IMR-90 (cell line): ENCODE results near the gene OXER1. TPM values are rescaled to one million over a fixed set of nuclear protein-coding genes. Genes with fewer than 3 reads are reported as not detected.

Source experiments
- microRNA-seq, 2 experiments: library from miRNA; stranded (forward) in 1 of 2; unstranded in 1 of 2; fragments of 10-50 nt in 1 of 2; fragments of <30 nt in 1 of 2; gene quantifications in 1 of 2; microRNA quantifications in 1 of 2; one replicate each; pipeline versions ENCODE3 to v1.1.0; 2013 to 2020; ENCODE audit not compliant: insufficient read depth in 1 of 2, insufficient read length in 1 of 2, unreplicated experiment in 1 of 2
- polyA plus RNA-seq, 3 experiments: library from polyadenylated mRNA; depleted of rRNA; stranded (reverse); fragments of >200 nt; gene quantifications; 2 replicates each; pipeline ENCODE4 v1.2.3, GENCODE V29; 2012; ENCODE audit warnings: low replicate concordance in 1 of 3
- small RNA-seq, 5 experiments: library from RNA; depleted of rRNA; stranded (forward); fragments of <200 nt; gene quantifications; one replicate each; pipeline ENCODE3, GENCODE V24; 2012
- total RNA-seq: library from RNA; depleted of rRNA; stranded (reverse); fragments of >200 nt; gene quantifications from 2 replicates; pipeline ENCODE4 v1.2.3, GENCODE V29; 2012; rRNA removed

Gene OXER1
- total and polyA plus RNA-seq, 2 of the 4 experiments (the other 2 are of a cell fraction), result not detected

Small RNA genes lying within 50 kb of the gene (microRNA-seq; reads per million reads assigned to microRNA genes)
- gene RNU6-137P (ENCODE audit: insufficient read depth, insufficient read length), result not detected

Small RNA genes lying within 50 kb of the gene (small RNA-seq; reads per million reads assigned to genes)
- gene RNU6-137P, result 0 reads per million in 5 experiments

Other genes with a start within 250 kb of the OXER1 start
- gene MTA3, start 195.5 kb downstream of the OXER1 start, total RNA-seq, result 31.9 and 39.7 TPM in 2 replicates
- gene MTA3, start 195.5 kb downstream of the OXER1 start, polyA plus RNA-seq (2012; rRNA removed), result 25.9 and 34.3 TPM in 2 replicates
- 0.18 TPM in 1 of 2 replicates, not detected in the other for gene HAAO, start 28.4 kb upstream of the OXER1 start, total RNA-seq
- gene HAAO, start 28.4 kb upstream of the OXER1 start, polyA plus RNA-seq (2012; rRNA removed), result 0.05 and 0.09 TPM in 2 replicates